Liver (tissue), 9 donors: ENCODE results near the gene DUS4L. TPM values are rescaled to one million over a fixed set of nuclear protein-coding genes. Genes with fewer than 3 reads are reported as not detected.

ENCODE experiments used
- DNase-seq: peaks from one replicate; pipeline ENCODE4 v3.0.0-alpha.2; 2017; ENCODE audit warnings: low spot score
- H3K27ac ChIP-seq, 2 donors: one replicate each; pipeline ENCODE4 v1.7.0; 2013; ENCODE audit warnings: inconsistent platforms in 2 of 2, low read length in 2 of 2, control low read depth in 1 of 2, low read depth in 1 of 2, mild to moderate bottlenecking in 1 of 2
- H3K27me3 ChIP-seq, 4 donors: one replicate each; pipeline versions ENCODE4 v1.6.1 to v1.7.0; 2013; ENCODE audit warnings: low read length in 3 of 4, inconsistent platforms in 1 of 4, mild to moderate bottlenecking in 1 of 4, moderate library complexity in 1 of 4; ENCODE audit not compliant: control insufficient read depth in 4 of 4, insufficient read depth in 4 of 4
- H3K36me3 ChIP-seq, 4 donors: one replicate each; pipeline versions ENCODE4 v1.6.1 to v1.7.0; 2013; ENCODE audit warnings: low read length in 3 of 4, mild to moderate bottlenecking in 3 of 4, low read depth in 1 of 4, moderate library complexity in 1 of 4; ENCODE audit not compliant: control insufficient read depth in 4 of 4, insufficient read depth in 3 of 4
- H3K4me1 ChIP-seq, 4 donors: one replicate each; pipeline versions ENCODE4 v1.6.1 to v1.7.0; 2013; ENCODE audit warnings: low read length in 3 of 4, mild to moderate bottlenecking in 3 of 4, moderate library complexity in 1 of 4; ENCODE audit not compliant: control insufficient read depth in 4 of 4, insufficient read depth in 4 of 4
- H3K4me3 ChIP-seq, 3 donors: one replicate each; pipeline versions ENCODE4 v1.6.1 to v1.7.0; 2013; ENCODE audit warnings: low read length in 3 of 3, control low read depth in 1 of 3, low read depth in 1 of 3, mild to moderate bottlenecking in 1 of 3
- H3K9ac ChIP-seq, 2 donors: one replicate each; pipeline ENCODE4 v1.7.0; 2013; ENCODE audit warnings: low read length in 2 of 2, mild to moderate bottlenecking in 2 of 2, moderate library complexity in 2 of 2, control low read depth in 1 of 2, low read depth in 1 of 2
- H3K9me3 ChIP-seq, 4 donors: one replicate each; pipeline versions ENCODE4 v1.6.1 to v1.7.0; 2013; ENCODE audit warnings: low read length in 3 of 4; ENCODE audit not compliant: control insufficient read depth in 4 of 4
- EGR1 ChIP-seq, 2 donors: IDR thresholded peaks; 2 replicates each; pipeline ENCODE4 v1.6.1; 2016 to 2018; ENCODE audit warnings: antibody characterized with exemption in 2 of 2, low read depth in 2 of 2
- FOXA1 ChIP-seq: IDR thresholded peaks from 2 replicates; pipeline ENCODE4 v1.6.1; 2016; ENCODE audit warnings: antibody characterized with exemption
- FOXA2 ChIP-seq: IDR thresholded peaks from 2 replicates; pipeline ENCODE4 v1.6.1; 2016; ENCODE audit warnings: antibody characterized with exemption
- GABPA ChIP-seq, 2 donors: IDR thresholded peaks in 1 of 2; conservative IDR thresholded peaks in 1 of 2; 2 replicates each; pipeline ENCODE4 v1.6.1; 2016; ENCODE audit warnings: antibody characterized with exemption in 2 of 2, mild to moderate bottlenecking in 1 of 2, moderate library complexity in 1 of 2
- HNF4A ChIP-seq, 2 donors: conservative IDR thresholded peaks; 2 replicates each; pipeline ENCODE4 v1.6.1; 2016; ENCODE audit warnings: antibody characterized with exemption in 2 of 2, mild to moderate bottlenecking in 2 of 2
- JUND ChIP-seq, 2 donors: IDR thresholded peaks; 2 replicates each; pipeline ENCODE4 v1.6.1; 2016; ENCODE audit warnings: antibody characterized with exemption in 2 of 2
- NR2F2 ChIP-seq: IDR thresholded peaks from 2 replicates; pipeline ENCODE4 v1.6.1; 2016; ENCODE audit warnings: antibody characterized with exemption
- RAD21 ChIP-seq, 2 donors: IDR thresholded peaks; 2 replicates each; pipeline ENCODE4 v1.6.1; 2016; ENCODE audit warnings: antibody characterized with exemption in 2 of 2, mild to moderate bottlenecking in 2 of 2
- RXRA ChIP-seq, 2 donors: IDR thresholded peaks; 2 replicates each; pipeline ENCODE4 v1.6.1; 2017 to 2018; ENCODE audit warnings: antibody characterized with exemption in 2 of 2, mild to moderate bottlenecking in 1 of 2
- TAF1 ChIP-seq: conservative IDR thresholded peaks from 2 replicates; pipeline ENCODE4 v1.6.1; 2016; ENCODE audit warnings: antibody characterized with exemption, mild to moderate bottlenecking
- YY1 ChIP-seq: IDR thresholded peaks from 2 replicates; pipeline ENCODE4 v1.6.1; 2016; ENCODE audit warnings: antibody characterized with exemption, mild to moderate bottlenecking
- WGBS: extraction: QIAGEN DNeasy Blood & Tissue Kit; methylation state at CpG from one replicate; pipeline ENCODE4 v1.1.7; 2013; 5-methylcytosine and 5-hydroxymethylcytosine counted together
- polyA plus RNA-seq, 2 donors: library from polyadenylated mRNA; stranded (reverse) in 1 of 2; unstranded in 1 of 2; fragments of 200-250 nt in 1 of 2; fragments of >200 nt in 1 of 2; fragmentation: Nextera tagmentation in 1 of 2; extraction: Ambion mirVana in 1 of 2; gene quantifications; one replicate each; pipeline versions ENCODE4 v1.2.1 to v1.2.3, GENCODE V29; 2013 to 2015
- total RNA-seq, 2 donors: library from RNA; depleted of rRNA; stranded (reverse); fragments of >200 nt; gene quantifications; one replicate each; pipeline ENCODE4 v1.2.3, GENCODE V29; 2014
- TF ChIP-seq, protein P1 (sequence below): IDR thresholded peaks from 2 replicates; pipeline ENCODE4 v1.6.1; 2016; ENCODE audit warnings: antibody characterized with exemption
- TF ChIP-seq, protein P2 (sequence below): IDR thresholded peaks from 2 replicates; pipeline ENCODE4 v1.6.1; 2016; ENCODE audit warnings: antibody characterized with exemption
- TF ChIP-seq, protein P3 (sequence below): fragments of 150-350 bp; IDR thresholded peaks from 2 replicates; pipeline ENCODE4 v1.5.1; 2017; ENCODE audit warnings: improper control_type of control experiment, low read depth, low read length; ENCODE audit not compliant: missing input control
- TF ChIP-seq, protein P4 (sequence below): IDR thresholded peaks from 2 replicates; pipeline ENCODE4 v1.6.1; 2016; ENCODE audit warnings: antibody characterized with exemption, mild to moderate bottlenecking
- TF ChIP-seq, protein P5 (sequence below): IDR thresholded peaks from 2 replicates; pipeline ENCODE4 v1.6.1; 2016; ENCODE audit warnings: antibody characterized with exemption
- donor health status: healthy.
- donor health status: healthy.
- donor health status: healthy.
- donor health status: healthy.
- donor health status: healthy.

Gene DUS4L
- total and polyA plus RNA-seq, 4 donors: 1.9 to 5.3 (median 3.5) TPM

DNA sequence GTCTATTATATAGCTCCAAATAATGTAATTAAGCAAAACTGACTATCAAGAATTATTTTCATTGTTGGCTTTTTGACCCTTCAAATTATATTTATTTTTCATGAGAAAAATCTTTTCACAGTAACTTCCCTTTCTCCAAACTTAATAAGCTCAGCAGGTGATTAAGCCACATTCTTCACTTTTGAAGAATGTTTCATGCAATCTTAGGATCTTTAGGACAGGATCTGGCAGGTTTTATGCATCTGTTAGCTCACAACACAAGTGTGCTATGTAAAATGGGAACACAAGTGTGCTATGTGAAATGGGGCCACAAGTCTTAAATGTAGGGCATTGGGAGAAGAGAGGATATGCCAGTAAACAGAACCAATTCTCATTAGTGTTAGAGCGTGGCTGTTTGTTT lies 42.5 kb downstream of the DUS4L start:
- Histone ChIP-seq H3K4me3 (no peak overlapping the region), H3K4me1 (peaks cover 0 to 2% (median 0%) of the 10 kb centered on the region in 4 donors), H3K9me3 (no peaks in the 10 kb centered on the region), H3K27ac (no peak overlapping the region), H3K9ac (no peak overlapping the region), H3K36me3 (peaks cover 0 to 5% (median under 1%) of the 10 kb centered on the region in 4 donors), H3K27me3 (no peaks in the 10 kb centered on the region)
- WGBS: 94% methylated on average over 1 of the region's 1 CpG
- no peak for TF ChIP-seq EGR1 (IDR thresholded peaks at IDR 0.05; ENCODE audit: low read depth in 2 of 2)
- TF ChIP-seq, protein P1, sequence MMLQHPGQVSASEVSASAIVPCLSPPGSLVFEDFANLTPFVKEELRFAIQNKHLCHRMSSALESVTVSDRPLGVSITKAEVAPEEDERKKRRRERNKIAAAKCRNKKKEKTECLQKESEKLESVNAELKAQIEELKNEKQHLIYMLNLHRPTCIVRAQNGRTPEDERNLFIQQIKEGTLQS: no peak
- no peak for TF ChIP-seq HNF4A (conservative IDR thresholded peaks at IDR 0.05)
- TF ChIP-seq RXRA (IDR thresholded peaks at IDR 0.05): no peak
- no peak for TF ChIP-seq FOXA1
- no peak for TF ChIP-seq GABPA (IDR thresholded peaks at IDR 0.05 in 1 of 2, conservative IDR thresholded peaks at IDR 0.05 in 1 of 2)
- TF ChIP-seq YY1: no peak
- TF ChIP-seq TAF1: no peak
- TF ChIP-seq JUND (IDR thresholded peaks at IDR 0.05): no peak
- TF ChIP-seq, protein P2, sequence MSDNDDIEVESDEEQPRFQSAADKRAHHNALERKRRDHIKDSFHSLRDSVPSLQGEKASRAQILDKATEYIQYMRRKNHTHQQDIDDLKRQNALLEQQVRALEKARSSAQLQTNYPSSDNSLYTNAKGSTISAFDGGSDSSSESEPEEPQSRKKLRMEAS: no peak
- TF ChIP-seq, protein P3, sequence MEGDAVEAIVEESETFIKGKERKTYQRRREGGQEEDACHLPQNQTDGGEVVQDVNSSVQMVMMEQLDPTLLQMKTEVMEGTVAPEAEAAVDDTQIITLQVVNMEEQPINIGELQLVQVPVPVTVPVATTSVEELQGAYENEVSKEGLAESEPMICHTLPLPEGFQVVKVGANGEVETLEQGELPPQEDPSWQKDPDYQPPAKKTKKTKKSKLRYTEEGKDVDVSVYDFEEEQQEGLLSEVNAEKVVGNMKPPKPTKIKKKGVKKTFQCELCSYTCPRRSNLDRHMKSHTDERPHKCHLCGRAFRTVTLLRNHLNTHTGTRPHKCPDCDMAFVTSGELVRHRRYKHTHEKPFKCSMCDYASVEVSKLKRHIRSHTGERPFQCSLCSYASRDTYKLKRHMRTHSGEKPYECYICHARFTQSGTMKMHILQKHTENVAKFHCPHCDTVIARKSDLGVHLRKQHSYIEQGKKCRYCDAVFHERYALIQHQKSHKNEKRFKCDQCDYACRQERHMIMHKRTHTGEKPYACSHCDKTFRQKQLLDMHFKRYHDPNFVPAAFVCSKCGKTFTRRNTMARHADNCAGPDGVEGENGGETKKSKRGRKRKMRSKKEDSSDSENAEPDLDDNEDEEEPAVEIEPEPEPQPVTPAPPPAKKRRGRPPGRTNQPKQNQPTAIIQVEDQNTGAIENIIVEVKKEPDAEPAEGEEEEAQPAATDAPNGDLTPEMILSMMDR: no peak
- TF ChIP-seq NR2F2: no peak
- no peak for DNase-seq

DNA sequence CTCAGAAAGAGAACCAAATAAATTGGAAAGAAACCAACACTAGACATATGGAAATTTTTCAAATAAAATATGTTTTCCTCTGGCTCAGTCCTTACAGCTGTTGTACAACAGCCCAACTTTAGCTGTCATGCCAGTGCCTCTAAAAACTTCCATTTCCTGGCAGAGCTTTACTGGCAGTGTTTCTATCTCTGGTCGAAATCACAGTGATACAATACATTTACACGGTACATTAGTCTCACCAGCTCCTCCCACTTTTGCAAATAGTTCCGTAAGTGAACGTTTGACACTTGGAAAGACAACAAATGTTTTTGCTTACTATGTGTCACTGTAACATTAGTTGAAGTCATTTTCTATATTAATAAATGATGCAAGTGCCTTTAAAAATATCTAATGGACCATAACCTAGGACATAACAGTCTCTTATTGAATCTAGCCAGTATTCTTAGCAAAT lies 46.1 kb downstream of the DUS4L start:
- no peak overlapping the region for H3K9ac ChIP-seq

More for the DNA sequence above, 46.1 kb downstream of the DUS4L start:
- TF ChIP-seq FOXA2 (no peak), EGR1 (IDR thresholded peaks at IDR 0.05; ENCODE audit: low read depth in 2 of 2) (no peak), TAF1 (no peak), JUND (IDR thresholded peaks at IDR 0.05) (no peak), NR2F2 (no peak), RAD21 (IDR thresholded peaks at IDR 0.05) (no peak)
- TF ChIP-seq, protein P4, sequence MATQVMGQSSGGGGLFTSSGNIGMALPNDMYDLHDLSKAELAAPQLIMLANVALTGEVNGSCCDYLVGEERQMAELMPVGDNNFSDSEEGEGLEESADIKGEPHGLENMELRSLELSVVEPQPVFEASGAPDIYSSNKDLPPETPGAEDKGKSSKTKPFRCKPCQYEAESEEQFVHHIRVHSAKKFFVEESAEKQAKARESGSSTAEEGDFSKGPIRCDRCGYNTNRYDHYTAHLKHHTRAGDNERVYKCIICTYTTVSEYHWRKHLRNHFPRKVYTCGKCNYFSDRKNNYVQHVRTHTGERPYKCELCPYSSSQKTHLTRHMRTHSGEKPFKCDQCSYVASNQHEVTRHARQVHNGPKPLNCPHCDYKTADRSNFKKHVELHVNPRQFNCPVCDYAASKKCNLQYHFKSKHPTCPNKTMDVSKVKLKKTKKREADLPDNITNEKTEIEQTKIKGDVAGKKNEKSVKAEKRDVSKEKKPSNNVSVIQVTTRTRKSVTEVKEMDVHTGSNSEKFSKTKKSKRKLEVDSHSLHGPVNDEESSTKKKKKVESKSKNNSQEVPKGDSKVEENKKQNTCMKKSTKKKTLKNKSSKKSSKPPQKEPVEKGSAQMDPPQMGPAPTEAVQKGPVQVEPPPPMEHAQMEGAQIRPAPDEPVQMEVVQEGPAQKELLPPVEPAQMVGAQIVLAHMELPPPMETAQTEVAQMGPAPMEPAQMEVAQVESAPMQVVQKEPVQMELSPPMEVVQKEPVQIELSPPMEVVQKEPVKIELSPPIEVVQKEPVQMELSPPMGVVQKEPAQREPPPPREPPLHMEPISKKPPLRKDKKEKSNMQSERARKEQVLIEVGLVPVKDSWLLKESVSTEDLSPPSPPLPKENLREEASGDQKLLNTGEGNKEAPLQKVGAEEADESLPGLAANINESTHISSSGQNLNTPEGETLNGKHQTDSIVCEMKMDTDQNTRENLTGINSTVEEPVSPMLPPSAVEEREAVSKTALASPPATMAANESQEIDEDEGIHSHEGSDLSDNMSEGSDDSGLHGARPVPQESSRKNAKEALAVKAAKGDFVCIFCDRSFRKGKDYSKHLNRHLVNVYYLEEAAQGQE: no peak
- TF ChIP-seq, protein P2: no peak
- TF ChIP-seq, protein P5, sequence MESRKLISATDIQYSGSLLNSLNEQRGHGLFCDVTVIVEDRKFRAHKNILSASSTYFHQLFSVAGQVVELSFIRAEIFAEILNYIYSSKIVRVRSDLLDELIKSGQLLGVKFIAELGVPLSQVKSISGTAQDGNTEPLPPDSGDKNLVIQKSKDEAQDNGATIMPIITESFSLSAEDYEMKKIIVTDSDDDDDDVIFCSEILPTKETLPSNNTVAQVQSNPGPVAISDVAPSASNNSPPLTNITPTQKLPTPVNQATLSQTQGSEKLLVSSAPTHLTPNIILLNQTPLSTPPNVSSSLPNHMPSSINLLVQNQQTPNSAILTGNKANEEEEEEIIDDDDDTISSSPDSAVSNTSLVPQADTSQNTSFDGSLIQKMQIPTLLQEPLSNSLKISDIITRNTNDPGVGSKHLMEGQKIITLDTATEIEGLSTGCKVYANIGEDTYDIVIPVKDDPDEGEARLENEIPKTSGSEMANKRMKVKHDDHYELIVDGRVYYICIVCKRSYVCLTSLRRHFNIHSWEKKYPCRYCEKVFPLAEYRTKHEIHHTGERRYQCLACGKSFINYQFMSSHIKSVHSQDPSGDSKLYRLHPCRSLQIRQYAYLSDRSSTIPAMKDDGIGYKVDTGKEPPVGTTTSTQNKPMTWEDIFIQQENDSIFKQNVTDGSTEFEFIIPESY: no peak
- Histone ChIP-seq H3K4me3 (no peak overlapping the region), H3K27ac (no peak overlapping the region), H3K27me3 (no peaks in the 10 kb centered on the region), H3K36me3 (peaks cover 0 to 7% (median 2%) of the 10 kb centered on the region in 4 donors), H3K4me1 (peaks cover 0 to 2% (median 0%) of the 10 kb centered on the region in 4 donors), H3K9me3 (no peaks in the 10 kb centered on the region)
- no peak for DNase-seq
- WGBS: 84% methylated on average over 4 of the region's 4 CpGs
